ENCODE measurements around the gene DUSP8. TPM values are rescaled to one million over a fixed set of nuclear protein-coding genes. Genes with fewer than 3 reads are reported as not detected.

DUSP8 gene
- total and polyA plus RNA-seq, 11 donors, result 9.8 to 29.9 (median 16.5) TPM

- whole genome bisulfite sequencing, 4 donors, result 69 to 84% (median 77%) methylated on average over 9 of the region's 9 CpGs
- peak in 2 of 5 donors; percentile 18 to 49 for DNase-seq
- peaks cover 38 to 89% (median 70%) of the 10 kb centered on the region in 12 donors for H3K4me1 ChIP-seq
Observed at GRCh38 chr11:1504138-1504537, 67.9 kb downstream of the DUSP8 start.

More at GRCh38 chr11:1504138-1504537, 67.9 kb downstream of the DUSP8 start:
- TF ChIP-seq CTCF (IDR thresholded peaks at IDR 0.05) (no peak), POLR2A (IDR thresholded peaks at IDR 0.05) (no peak)
- H3K9me3 ChIP-seq, result no peaks in the 10 kb centered on the region
- H3K27ac ChIP-seq, result peak overlapping the region in 6 of 12 donors; percentile 26 to 69 (median 64)
- no peaks in the 10 kb centered on the region for H3K27me3 ChIP-seq
- ATAC-seq, result no peak
- intact Hi-C loops (cut with DNase I), result loop anchor here in 1 of 10 donors (5.0 kb wide), 1 partner anchor 42 kb away; no protein-coding TSS in a partner anchor
- peaks cover 0 to 6% (median 0%) of the 10 kb centered on the region in 9 donors for H3K36me3 ChIP-seq
- no peak overlapping the region for H3K4me3 ChIP-seq

Other genes with a start within 250 kb of the DUSP8 start
- gene BRSK2, start 182.3 kb downstream of the DUSP8 start, total RNA-seq, result under 1 TPM in 8 of 9 donors, not detected in 1; 0.16 to 0.85 (median 0.61) TPM
- gene BRSK2, start 182.3 kb downstream of the DUSP8 start, polyA plus RNA-seq, result 1 to 10 TPM in 1 of 2 donors, under 1 TPM in 1; 0.26 to 1.3 TPM
- gene MOB2, start 85.5 kb downstream of the DUSP8 start, total RNA-seq, result 10 to 100 TPM; 35.5 to 53.7 (median 44.7) TPM
- gene MOB2, start 85.5 kb downstream of the DUSP8 start, polyA plus RNA-seq, result 10 to 100 TPM; 27.4 to 61.1 TPM
- gene KRTAP5-1, start 13.0 kb upstream of the DUSP8 start, total RNA-seq, result not detected
- gene KRTAP5-1, start 13.0 kb upstream of the DUSP8 start, polyA plus RNA-seq, result not detected
- gene KRTAP5-2, start 26.0 kb upstream of the DUSP8 start, total RNA-seq, result not detected
- gene KRTAP5-2, start 26.0 kb upstream of the DUSP8 start, polyA plus RNA-seq, result not detected
- gene KRTAP5-3, start 36.2 kb upstream of the DUSP8 start, total RNA-seq, result not detected
- not detected for gene KRTAP5-3, start 36.2 kb upstream of the DUSP8 start, polyA plus RNA-seq
- not detected for gene KRTAP5-4, start 49.9 kb upstream of the DUSP8 start, total RNA-seq
- gene KRTAP5-4, start 49.9 kb upstream of the DUSP8 start, polyA plus RNA-seq, result not detected
- gene KRTAP5-5, start 57.5 kb upstream of the DUSP8 start, total RNA-seq, result not detected
- gene KRTAP5-5, start 57.5 kb upstream of the DUSP8 start, polyA plus RNA-seq, result not detected
- gene KRTAP5-6, start 124.9 kb upstream of the DUSP8 start, total RNA-seq, result not detected
- gene KRTAP5-6, start 124.9 kb upstream of the DUSP8 start, polyA plus RNA-seq, result not detected
- 1 to 10 TPM in 1 of 9 donors, under 1 TPM in 8; 0.23 to 3.6 (median 0.56) TPM for gene IFITM10, start 178.3 kb upstream of the DUSP8 start, total RNA-seq
- under 1 TPM; 0.12 to 0.19 TPM for gene IFITM10, start 178.3 kb upstream of the DUSP8 start, polyA plus RNA-seq
- 1,000 to 10,000 TPM in 3 of 9 donors, 100 to 1,000 TPM in 6; 580 to 1,779 (median 722) TPM for gene CTSD, start 191.7 kb upstream of the DUSP8 start, total RNA-seq
- gene CTSD, start 191.7 kb upstream of the DUSP8 start, polyA plus RNA-seq, result 1,000 to 10,000 TPM in 1 of 2 donors, 100 to 1,000 TPM in 1; 420 to 1,089 TPM